Astrocyte (in vitro differentiated cells and primary cell): ENCODE measurements around the gene SMDT1.

Experiments used
- CTCF ChIP-seq: IDR thresholded peaks from 2 replicates; pipeline ENCODE4 v1.5.1; 2011; ENCODE audit warnings: low read depth, mild to moderate bottlenecking, inconsistent platforms, low read length, moderate library complexity; ENCODE audit not compliant: insufficient read depth
- EZH2 ChIP-seq: IDR thresholded peaks from 2 replicates; pipeline ENCODE4 v1.6.1; 2012; ENCODE audit warnings: mild to moderate bottlenecking, low read length, inconsistent platforms; ENCODE audit not compliant: insufficient read depth

GRCh38 chr22:42091455-42091782, 11.9 kb downstream of the SMDT1 start:
- TF ChIP-seq CTCF: no peak
- no peak for TF ChIP-seq EZH2
